ENCODE data around the gene CDH11.

The CDH11 gene

GRCh38 chr16:65095906-65096305 is 26.0 kb downstream of the CDH11 start:
- no peak overlapping the region for H2AFZ ChIP-seq (ENCODE audit: low read length)
- no peaks in the 10 kb centered on the region for H3F3A ChIP-seq (ENCODE audit: insufficient read depth, low read length)
- no peaks in the 10 kb centered on the region for H3K27me3 ChIP-seq (replicated peaks; ENCODE audit: insufficient read depth, low read length)
- H3K9me3 ChIP-seq (replicated peaks; ENCODE audit: insufficient read depth, low read length): no peaks in the 10 kb centered on the region
- H3K9ac ChIP-seq (ENCODE audit: low read length): no peak overlapping the region
- H4K20me1 ChIP-seq (ENCODE audit: insufficient read depth, low read length): no peaks in the 10 kb centered on the region
- no peak for DNase-seq
- H3K4me1 ChIP-seq (ENCODE audit: low read length): no peaks in the 10 kb centered on the region
- no peak overlapping the region for H3K4me2 ChIP-seq (ENCODE audit: low read depth, low read length)
- H3K4me3 ChIP-seq (ENCODE audit: low read length): no peak overlapping the region
- no peaks in the 10 kb centered on the region for H3K36me3 ChIP-seq (replicated peaks; ENCODE audit: insufficient read depth, low read length)
- H3K79me2 ChIP-seq (ENCODE audit: low read length): no peaks in the 10 kb centered on the region
- H3K9me2 ChIP-seq (replicated peaks; ENCODE audit: insufficient read depth, low read length): no peaks in the 10 kb centered on the region
- H3K27ac ChIP-seq (ENCODE audit: low read length): no peak overlapping the region
- no peak for TF ChIP-seq EZH2 (optimal IDR thresholded peaks at IDR 0.05; ENCODE audit: low read depth, low read length)
- TF ChIP-seq EZH2phosphoT487 (IDR thresholded peaks at IDR 0.05; ENCODE audit: low read length): no peak
- no peak for TF ChIP-seq CTCF (IDR thresholded peaks at IDR 0.05; ENCODE audit: low read length)

GRCh38 chr16:65095090-65095728 is 26.7 kb downstream of the CDH11 start:
- Histone ChIP-seq H3K9me2 (replicated peaks; ENCODE audit: insufficient read depth, low read length) (no peaks in the 10 kb centered on the region), H3K4me2 (ENCODE audit: low read depth, low read length) (no peak overlapping the region), H3F3A (ENCODE audit: insufficient read depth, low read length) (no peaks in the 10 kb centered on the region), H4K20me1 (ENCODE audit: insufficient read depth, low read length) (no peaks in the 10 kb centered on the region), H2AFZ (ENCODE audit: low read length) (no peak overlapping the region), H3K36me3 (replicated peaks; ENCODE audit: insufficient read depth, low read length) (no peaks in the 10 kb centered on the region), H3K27me3 (replicated peaks; ENCODE audit: insufficient read depth, low read length) (no peaks in the 10 kb centered on the region), H3K4me3 (ENCODE audit: low read length) (no peak overlapping the region), H3K79me2 (ENCODE audit: low read length) (no peaks in the 10 kb centered on the region), H3K9me3 (replicated peaks; ENCODE audit: insufficient read depth, low read length) (no peaks in the 10 kb centered on the region), H3K27ac (ENCODE audit: low read length) (no peak overlapping the region), H3K9ac (ENCODE audit: low read length) (no peak overlapping the region), H3K4me1 (ENCODE audit: low read length) (no peaks in the 10 kb centered on the region)
- DNase-seq: no peak
- TF ChIP-seq EZH2 (optimal IDR thresholded peaks at IDR 0.05; ENCODE audit: low read depth, low read length): no peak
- TF ChIP-seq EZH2phosphoT487 (IDR thresholded peaks at IDR 0.05; ENCODE audit: low read length): no peak
- no peak for TF ChIP-seq CTCF (IDR thresholded peaks at IDR 0.05; ENCODE audit: low read length)

GRCh38 chr16:65094009-65094408 is 27.9 kb downstream of the CDH11 start:
- TF ChIP-seq EZH2 (optimal IDR thresholded peaks at IDR 0.05; ENCODE audit: low read depth, low read length) (no peak), EZH2phosphoT487 (IDR thresholded peaks at IDR 0.05; ENCODE audit: low read length) (no peak), CTCF (IDR thresholded peaks at IDR 0.05; ENCODE audit: low read length) (no peak)
- no peaks in the 10 kb centered on the region for H3K4me1 ChIP-seq (ENCODE audit: low read length)
- no peaks in the 10 kb centered on the region for H3K9me2 ChIP-seq (replicated peaks; ENCODE audit: insufficient read depth, low read length)
- no peak overlapping the region for H3K4me2 ChIP-seq (ENCODE audit: low read depth, low read length)
- no peak overlapping the region for H2AFZ ChIP-seq (ENCODE audit: low read length)
- no peaks in the 10 kb centered on the region for H3K36me3 ChIP-seq (replicated peaks; ENCODE audit: insufficient read depth, low read length)
- H3F3A ChIP-seq (ENCODE audit: insufficient read depth, low read length): no peaks in the 10 kb centered on the region
- DNase-seq: no peak
- no peak overlapping the region for H3K9ac ChIP-seq (ENCODE audit: low read length)
- no peaks in the 10 kb centered on the region for H3K79me2 ChIP-seq (ENCODE audit: low read length)
- no peaks in the 10 kb centered on the region for H3K27me3 ChIP-seq (replicated peaks; ENCODE audit: insufficient read depth, low read length)
- H3K9me3 ChIP-seq (replicated peaks; ENCODE audit: insufficient read depth, low read length): no peaks in the 10 kb centered on the region
- H4K20me1 ChIP-seq (ENCODE audit: insufficient read depth, low read length): no peaks in the 10 kb centered on the region
- H3K4me3 ChIP-seq (ENCODE audit: low read length): no peak overlapping the region
- H3K27ac ChIP-seq (ENCODE audit: low read length): no peak overlapping the region
